GF-D8 (cell line): ENCODE measurements around the gene KCND3.

Experiments
- DNase-seq: peaks from one replicate; lab custom pipeline; 2025; lab: John Stamatoyannopoulos, UW

Gene KCND3

DNA sequence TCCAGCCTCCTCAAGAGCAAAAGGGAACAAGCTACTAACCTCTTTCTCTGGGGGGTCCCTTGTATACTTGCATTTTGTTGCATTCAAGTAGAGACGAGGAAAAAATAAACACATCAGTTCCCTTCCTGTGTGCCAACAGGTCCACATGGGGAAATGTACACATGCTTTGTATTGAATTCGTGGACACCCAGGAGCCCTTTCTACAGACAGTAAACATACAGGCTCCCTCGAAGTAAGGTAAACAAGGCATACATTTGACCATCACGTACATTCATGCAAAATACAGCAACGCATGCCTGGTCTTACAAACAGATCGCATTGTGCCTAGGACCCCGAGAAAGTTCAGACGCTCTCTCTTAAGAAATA, 1.1 kb downstream of the KCND3 start:
- no peak for DNase-seq

DNA sequence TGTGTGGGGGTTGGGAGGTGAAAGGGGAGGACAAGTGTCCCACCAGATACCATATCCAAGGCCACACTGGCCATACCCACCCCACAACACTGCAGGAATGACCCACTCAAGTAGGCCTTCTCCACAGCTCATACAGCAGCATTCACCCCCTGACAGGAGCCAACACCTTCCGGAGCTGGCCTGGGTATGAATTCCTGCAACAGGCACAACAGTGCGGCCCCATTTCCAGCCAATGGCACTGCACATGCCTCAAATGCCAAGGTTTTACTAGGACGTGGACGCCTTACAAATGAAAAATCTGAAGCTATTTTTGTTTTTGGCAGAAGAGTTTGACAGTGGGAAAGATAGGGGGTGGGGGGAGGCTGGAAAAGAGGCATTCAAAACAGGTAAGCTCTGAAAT, 2.0 kb downstream of the KCND3 start:
- DNase-seq = no peak

DNA sequence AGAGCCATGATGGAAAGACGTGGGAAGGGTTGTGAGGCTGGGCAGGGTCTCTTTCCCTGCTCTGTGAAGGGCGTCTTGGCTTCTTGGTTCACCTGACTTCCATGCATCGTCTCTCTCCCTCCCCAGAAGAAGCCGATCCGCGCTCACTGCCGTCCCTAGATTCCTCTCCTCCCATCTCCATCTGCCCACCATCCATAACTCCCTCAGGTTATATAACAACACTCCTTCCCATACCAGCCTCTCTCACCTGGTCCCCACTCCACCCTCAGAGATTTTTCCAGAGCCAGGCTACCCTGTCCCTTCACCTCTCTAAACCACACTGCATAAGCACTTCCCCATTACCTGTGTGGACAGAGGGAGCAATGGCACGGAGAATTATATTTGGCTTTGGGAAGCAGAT, 6.0 kb downstream of the KCND3 start:
- no peak for DNase-seq

DNA sequence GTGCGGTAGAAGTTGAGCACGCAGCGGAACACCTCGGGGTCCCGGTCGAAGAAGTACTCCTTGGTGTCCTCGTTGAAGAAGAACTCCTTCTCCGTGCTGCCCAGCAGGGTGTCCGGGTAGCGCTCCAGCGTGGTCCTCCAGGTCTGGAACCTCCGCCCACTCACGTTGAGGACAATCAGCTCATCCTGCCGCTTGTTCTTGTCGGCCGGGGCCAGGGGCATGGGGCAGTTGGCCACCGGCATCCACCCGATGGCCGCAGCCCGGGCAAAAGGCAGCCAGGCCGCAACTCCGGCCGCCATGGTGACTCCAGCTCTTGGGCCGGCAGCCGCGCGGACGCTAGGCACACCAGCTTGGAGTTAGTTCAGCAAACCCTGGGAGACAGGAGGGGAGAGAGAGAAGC, 7.0 kb downstream of the KCND3 start:
- no peak for DNase-seq

DNA sequence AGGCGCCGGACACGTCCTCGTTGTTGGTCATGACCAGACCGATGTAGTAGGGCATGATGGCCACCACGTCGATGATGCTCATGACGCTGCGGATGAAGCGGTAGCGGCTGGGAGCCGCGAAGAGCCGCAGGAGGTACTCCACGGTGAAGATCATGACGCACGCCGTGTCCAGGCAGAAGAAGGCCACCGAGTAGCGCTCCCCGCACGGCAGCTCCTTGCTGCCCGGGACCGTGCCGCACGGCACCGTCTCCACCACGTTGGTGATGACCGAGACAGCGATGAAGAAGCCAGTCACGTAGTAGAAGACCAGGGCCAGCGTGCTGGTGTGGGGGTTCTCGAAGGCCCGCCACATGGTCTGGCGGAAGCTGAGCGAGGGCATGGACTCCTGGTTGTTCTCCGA, 7.6 kb downstream of the KCND3 start:
- no peak for DNase-seq

DNA sequence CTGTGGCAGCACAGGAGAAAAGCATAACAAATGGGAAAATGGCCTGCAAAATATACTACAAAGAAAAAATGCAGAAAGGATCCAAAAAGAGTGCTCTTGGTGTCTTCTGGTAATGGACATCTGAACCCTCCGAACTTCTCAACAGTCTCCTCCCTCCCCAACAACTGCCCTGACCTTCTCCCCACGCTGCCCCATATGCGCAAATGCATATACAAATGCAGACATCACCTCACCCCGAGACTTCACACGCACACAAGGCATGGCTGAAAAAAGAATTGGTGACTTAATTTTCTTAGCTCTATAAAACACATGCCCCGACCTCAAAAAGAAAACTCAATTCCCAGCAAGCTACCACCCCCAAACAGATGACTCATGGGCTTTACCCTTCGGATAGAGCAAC, 8.4 kb downstream of the KCND3 start:
- no peak for DNase-seq

DNA sequence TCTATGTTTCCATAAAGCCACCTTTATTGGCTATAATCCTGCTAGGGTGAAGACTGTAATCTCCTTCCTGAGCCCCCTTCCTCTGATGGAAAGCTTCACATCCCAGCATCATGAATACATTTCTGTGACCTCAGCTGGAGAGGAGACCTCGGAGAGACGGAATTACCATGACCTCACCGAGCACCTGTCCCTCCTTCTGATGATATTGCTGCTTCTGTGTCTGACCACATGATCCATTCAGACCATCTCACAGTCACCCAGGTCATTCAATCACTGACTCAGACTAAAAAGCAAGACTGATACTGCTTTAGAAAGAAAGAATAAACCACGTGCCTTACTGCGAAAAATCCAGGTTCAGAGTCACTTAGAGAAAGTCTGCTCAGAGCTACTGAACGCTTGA, 8.8 kb downstream of the KCND3 start:
- no peak for DNase-seq

DNA sequence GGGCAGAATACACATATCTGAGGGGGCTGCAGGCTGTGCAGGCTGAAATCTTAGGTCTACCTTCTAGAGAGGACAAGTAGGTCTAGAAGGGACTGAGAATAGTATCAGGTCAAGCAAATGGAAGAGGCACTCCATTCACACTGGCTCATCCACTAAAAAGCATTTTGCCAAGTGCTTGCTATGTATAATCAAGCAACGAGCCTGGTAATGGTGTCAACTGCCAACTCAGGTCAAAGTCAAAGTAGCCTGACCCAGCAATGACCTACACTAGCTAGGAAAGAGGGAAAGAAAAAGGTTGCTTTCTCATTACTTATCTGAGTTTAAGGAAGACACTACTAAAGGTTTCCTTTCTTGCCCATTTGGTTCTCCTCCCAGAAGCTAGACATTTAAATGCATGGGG, 10.8 kb downstream of the KCND3 start:
- no peak for DNase-seq

DNA sequence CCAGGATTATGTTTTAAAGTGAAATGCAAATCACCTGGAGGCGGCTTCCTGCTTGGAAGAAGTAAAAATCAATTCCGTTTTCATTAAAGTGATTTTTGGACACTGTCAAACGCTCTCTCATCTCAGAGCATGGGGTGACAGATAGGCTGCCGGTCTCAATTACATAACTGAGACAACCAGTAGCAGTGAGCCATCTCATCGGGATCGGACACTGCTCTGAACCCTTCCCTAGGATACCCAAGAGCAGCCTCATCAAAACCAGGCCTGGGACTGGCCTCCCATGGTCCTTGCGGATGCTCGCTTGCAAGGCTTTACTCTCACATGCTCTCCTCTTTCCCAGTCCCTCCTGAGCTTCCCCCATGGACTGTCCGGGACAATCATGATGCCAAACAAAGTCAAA, 12.1 kb downstream of the KCND3 start:
- no peak for DNase-seq

DNA sequence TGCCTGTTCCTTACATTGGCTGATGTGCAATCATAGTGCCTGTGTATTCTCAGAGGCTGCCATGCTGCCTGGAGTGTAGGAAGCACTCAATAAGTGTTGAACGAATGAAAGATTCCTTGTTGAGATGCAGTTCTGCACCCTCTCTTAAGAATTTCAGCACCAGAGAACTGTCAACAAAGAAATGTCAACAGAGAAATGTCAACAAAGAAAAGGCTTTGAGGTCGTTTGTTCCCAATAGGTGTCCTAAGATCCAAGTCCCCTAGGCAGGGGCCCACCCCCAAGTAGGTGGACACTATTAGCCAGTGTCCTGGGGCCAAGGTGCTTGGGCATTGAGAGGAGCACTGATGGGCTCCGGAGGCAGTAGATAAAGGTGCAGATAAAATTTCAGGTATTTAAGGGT, 12.6 kb downstream of the KCND3 start:
- no peak for DNase-seq

DNA sequence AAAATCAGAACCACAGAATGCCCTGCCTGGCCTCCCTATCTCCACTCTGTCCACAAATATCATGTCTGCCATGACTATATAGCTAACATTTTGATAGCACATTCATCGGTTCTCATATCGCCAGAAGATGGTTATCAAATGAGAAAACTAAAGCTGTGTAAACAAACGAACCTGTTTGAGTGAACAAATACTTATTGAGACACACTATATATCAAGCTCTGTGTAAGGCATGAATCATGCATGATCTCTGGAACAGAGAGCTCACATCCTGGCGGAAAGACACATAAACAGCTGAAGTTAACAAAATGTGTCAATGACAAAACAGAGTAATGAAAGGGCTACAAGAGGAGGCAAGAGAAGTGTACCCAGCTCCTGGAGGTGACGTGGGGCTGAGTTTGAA, 13.1 kb downstream of the KCND3 start:
- no peak for DNase-seq

DNA sequence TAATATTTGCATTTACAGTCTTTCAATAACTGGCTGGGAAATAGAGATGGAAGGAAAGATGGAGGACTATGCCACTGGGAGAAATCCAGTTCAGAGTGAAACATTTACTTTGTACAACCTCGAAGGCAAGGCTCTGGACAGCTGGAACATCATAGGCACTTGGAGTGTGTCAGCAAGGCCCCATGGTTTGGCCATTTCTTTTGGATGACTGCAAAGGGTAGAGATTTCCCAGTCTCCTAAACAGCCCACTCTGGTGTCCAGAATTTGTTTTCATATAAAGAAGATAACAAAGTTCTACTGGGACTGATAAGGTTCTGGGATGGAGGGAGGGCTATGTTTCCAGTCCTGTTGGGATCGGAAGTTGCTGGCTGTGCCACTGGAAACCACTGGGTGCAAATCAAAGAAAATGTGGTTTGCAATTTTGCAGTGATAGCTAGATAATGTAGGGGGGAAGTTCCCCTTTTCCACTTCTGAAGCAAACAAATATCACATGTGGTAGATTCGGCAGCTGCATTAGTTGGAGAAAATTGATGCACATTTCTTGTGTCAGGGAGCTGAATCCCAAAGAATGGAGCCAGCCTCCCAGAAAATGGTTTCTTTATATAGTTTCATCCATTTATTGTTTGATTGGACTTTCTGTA, 16.2 kb downstream of the KCND3 start:
- no peak for DNase-seq

DNA sequence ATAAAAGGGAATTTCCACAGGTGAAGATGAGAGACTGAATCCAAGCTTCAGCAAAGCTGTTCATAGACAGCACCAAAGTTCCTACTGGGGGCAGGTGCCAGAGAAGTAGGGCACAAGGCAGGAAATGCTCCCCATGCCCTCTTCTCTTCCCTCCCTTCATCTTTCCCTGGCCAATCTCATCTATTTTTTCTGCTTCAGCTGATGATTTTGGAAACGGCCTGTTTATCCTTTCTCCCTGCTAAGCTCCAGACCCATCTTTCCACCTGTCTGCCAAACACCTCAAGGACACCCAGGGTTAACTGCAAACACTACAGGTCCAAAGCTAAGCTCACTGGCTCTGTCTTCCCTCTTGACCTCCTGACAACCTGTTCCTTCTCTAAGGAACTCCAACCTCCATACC, 18.1 kb downstream of the KCND3 start:
- DNase-seq = no peak

DNA sequence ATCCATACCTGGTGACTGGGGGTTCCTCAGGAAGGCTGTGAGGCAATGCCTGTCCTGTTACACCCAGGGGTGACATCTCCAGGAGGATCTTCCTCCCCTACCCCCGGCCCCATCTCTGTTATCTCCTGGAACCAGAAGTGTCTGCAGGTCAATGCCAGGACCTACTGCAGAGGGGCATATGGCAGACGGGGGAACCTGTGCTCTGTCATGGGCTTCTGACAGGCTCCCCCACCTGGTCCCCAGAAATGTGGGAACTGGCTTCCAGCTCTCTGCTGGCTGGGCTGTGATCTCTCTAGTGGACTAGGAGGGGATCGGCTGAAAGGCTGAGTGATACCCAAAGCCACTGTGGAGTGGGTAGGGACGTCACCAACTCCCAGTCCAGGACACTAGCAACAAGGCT, 21.0 kb downstream of the KCND3 start:
- no peak for DNase-seq

DNA sequence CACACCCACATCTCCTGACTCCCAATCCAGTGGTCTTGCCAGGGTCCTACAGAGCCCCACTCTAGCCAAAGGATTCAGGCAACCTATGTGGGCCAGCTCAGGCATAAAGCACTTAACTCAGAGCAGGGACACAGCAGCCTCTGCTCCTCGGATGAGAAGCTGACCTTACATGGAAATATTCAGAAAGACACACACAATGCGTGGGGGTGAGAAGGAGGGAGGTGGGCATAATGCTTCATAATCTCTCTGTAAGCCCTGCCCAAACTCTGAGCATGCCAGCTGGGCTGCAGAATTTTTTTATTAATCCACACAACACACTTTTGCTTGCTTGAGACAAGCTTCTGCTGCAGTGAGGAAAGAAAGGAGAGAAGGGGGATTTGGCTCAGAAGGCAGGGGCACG, 21.6 kb downstream of the KCND3 start:
- DNase-seq = no peak

DNA sequence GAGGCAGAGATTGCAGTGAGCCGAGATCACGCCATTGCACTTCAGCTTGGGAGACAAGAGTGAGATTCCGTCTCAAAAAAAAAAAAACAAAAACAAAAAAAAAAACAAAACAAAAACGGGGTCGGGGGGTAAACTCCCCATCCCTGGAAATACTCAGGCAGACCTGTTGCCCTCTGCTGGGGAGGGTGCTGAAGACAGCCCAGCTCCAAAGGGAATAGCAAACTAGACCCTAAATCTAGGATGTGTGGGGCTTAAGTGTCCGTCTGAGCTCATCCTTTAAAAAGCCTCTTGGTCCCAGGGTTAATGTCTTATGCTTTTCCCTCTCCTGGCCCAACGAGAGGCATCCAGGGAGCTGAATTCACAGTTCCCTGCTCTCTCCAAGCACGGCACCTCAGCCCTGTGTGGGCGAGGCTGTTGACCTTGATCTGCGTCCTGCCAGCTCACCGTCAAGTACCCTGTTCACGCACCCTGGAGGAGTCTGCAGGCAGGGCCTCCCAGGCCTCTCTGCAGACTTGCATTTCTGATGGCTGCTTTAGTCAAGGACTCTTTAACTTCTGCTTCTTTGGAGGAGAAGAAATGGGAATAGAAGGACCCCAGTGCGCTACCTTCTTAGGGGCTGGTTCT, 22.3 kb downstream of the KCND3 start:
- no peak for DNase-seq

DNA sequence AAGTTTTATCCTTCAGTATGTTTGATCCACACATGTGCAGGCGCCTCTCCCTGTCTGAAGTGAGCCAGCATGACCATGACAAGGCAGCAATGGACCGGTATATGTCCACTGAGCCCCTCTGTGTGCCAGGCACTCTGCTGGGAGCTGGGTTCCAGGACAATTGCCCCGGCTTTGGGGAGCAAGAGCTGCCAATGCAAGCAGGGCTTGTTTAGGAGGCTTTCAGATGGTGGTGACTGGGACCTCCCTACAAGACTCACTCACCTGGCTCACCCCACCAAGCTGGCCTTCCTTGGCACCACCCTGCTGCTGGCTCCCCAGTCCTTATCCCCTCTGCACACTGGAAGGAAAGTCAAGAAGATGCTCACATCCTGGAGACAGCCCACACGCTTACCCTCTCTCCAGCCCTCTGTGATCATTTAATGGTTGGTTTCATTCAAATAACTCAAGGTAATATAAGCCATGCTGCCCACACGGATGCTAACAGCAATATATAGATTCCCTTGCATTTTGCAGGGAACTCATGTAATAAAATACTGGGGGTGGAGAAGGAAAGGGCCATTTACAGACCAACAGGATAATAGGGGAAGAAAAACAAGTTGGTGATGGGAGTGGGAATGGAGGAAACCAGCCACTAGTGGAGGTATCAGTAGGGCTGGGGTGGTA, 23.6 kb downstream of the KCND3 start:
- DNase-seq = no peak

DNA sequence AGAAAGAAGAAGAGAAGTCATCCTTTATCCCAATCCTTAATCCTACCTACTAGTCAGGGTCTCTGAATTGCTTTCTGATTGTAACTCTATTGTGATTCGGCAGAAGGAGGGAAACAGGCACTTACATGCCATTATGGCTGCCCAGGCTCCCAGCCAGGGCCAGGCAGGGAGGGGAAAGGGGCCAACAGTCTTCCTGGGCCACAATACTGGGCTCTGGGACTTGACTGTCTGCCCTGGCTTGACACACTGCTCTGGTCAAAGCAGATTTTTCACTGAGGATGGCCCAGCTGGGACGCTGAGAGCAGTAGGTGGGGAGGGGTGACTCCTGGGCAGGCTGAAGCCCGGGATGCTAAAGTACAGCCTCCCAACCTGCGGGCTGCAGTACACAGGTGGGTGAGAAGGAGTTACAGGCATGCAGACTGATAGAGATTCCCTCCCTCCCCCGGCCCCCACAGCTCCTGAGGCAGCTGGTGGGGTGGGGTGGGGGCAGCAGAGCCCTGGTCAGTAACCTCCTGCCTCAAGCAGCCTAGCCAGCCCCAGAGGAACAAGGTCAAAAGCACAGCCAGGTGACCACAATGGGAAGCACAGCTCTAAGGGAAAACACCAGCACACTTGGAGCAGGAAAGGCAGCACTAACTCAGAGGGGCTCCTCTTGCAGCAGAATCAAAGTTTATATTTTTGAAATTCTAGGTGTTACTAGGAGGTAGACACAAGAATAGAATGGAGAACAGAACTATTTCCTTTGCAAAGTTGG, 25.3 kb downstream of the KCND3 start:
- no peak for DNase-seq

DNA sequence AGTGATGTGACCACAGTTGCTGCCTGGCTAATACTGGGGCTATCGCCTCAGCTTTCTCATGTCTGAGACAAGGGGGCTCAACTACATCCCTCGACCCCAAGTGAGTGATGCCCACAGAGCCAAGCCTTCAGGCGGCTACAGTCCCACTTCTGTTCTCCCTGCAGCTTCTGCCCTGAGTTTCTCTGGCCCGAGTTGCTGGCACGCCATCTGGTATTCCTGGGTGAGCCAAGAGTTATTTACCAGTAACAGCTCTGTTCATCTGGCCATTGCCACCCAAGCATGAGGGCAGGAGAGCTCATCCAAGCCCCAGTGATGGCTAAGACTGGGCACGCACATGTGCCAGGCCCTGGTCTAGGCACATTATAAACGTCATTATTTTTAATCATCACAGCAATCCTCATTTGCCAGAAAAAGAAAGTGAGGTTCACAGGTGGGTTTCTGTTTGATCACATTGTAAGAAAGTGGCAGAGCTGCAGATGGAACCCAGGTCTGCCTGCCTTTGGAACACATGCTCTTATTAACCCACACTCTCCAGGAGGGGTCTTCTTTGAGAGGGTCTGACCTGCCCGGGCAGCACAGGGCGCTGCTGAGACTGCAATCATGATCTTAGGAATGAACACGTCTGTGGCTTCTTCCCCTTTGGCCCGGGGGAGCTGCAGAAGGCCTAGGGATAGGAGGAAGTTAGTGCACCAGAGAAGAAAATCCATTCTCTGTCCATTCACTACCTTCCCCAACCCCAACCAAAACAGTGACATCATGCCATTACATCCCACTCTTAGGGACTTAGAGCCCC, 27.5 kb downstream of the KCND3 start:
- no peak for DNase-seq

DNA sequence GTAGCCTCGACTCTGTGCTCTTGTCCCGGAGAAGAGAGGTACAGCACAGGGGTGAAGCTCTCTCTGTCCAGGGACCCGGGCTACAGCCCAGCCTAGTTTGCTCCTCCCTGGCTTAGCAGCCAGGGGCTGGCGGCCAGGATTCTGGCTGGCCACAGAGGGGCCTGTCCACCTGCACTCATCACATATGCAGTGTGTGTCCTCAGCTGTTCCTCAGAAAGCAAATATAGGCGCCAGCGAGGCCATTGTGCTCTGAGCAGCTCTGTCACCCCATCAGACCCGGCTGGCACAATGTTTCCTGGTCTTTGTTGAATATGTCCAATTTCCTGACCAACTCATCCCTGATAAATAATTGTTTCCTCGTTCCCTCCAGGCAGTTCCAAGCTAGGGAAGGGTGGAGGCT, 28.5 kb downstream of the KCND3 start:
- no peak for DNase-seq

DNA sequence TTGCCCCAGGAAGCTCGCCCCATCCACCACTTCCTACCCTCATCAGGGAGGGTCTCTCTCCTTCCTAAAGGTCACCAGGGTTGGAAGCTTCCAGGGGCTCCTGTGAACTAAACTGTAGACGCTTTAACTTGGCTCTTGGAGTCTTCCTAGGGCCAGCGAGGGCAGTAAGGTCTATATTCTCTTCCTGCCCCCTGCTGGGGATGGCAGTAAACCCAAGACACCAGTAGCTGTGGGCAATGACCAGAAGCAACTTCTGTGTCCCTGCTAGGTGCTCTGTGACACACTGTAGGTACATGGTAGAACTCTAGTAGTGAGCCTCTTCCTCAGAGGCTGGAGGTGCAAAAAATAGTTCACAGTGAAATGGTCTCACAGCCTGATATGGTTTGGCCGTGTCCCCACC, 30.0 kb downstream of the KCND3 start:
- no peak for DNase-seq

DNA sequence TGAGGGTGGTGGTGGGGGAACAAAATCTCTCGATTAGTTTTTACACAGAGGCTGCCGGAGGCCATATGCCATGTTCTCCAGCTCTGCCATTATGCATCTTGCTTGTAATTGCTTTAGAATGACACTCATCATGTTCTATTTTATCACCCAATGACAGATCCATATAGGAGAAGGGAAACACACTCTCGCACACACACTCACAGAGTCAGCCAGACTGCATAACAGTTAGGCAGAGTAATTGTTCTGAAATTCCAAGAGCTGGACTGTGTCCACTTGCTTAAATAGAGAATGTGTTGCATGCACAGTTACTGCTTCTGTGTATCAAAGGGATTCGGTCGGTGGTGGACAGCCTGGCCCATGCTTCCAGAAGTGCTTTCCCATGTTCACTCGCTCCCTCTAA, 30.6 kb downstream of the KCND3 start:
- no peak for DNase-seq
